GM06990 (cell line): Measurements from ENCODE around the gene DNAJB13.
A peak's percentile ranks its signal among the peaks of the same experiment; 100 is the strongest.
"Not testable (repeated sequence)": the region's sequence is repeated elsewhere in the genome, so short reads cannot be mapped to it uniquely, and the experiment has no call there.

Experiments
- DNase-seq: peaks from one replicate; pipeline ENCODE4 v3.0.0-alpha.2; 2011; ENCODE audit not compliant: insufficient read length; ENCODE audit errors: extremely low read depth
- H3K27me3 ChIP-seq: replicated peaks from 2 replicates; pipeline ENCODE4 v1.6.0; 2011; ENCODE audit warnings: low read length; ENCODE audit not compliant: control insufficient read depth, insufficient read depth
- H3K36me3 ChIP-seq: 2 replicates; pipeline ENCODE4 v1.5.1; 2011; ENCODE audit warnings: low read length; ENCODE audit not compliant: control insufficient read depth, insufficient read depth
- H3K4me3 ChIP-seq: replicated peaks from 2 replicates; pipeline ENCODE4 v1.5.1; 2011; ENCODE audit warnings: low read depth, mild to moderate bottlenecking, control low read depth, low read length
- CTCF ChIP-seq: IDR thresholded peaks from 2 replicates; pipeline ENCODE4 v1.5.1; 2011; ENCODE audit warnings: low read length, control low read depth, mild to moderate bottlenecking, inconsistent platforms; ENCODE audit not compliant: insufficient read depth, poor library complexity, severe bottlenecking

DNAJB13 gene

DNA sequence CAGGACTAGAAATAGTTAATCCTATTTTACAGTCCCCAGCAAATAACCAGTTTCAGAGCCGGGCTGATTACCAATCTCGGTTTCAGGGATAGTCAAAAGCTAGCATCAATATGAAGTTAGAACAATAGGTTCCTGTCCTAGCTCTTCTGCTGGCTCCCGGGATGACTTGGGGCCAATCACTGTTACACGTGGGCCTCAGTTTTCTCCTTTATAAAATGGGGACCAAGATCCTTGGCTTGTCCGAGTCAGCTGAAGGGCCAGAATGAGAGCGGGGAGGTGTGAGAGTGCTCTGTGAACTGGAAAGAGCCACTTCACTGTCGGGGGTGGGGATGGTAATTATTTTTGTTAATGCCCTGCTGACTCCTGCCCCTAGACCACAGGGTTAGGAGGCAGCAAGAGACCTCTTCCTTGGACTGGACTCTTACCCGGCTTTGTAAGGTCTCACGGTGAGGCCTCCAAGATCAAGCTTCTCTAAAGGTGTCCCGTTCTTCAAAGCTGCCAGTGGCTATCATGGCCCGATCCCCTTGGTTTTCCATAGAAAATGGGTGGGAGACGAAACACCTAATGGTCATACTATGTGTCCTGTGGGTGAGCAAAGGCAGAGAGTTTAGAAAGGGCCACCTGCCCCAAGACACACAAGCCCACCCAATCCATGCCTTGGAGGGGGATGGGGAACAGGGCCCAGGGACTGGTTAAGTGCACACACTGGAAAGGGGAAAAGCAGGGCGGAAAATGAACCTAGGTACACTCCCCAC is 30.4 kb downstream of the DNAJB13 start:
- Histone ChIP-seq H3K4me3 (peak overlapping the region; percentile 94), H3K27me3 (no peaks in the 10 kb centered on the region), H3K36me3 (peaks cover 27% of the 10 kb centered on the region)
- DNase-seq, result no peak
- TF ChIP-seq CTCF, result no peak

GRCh38 chr11:73982595-73982989 is 31.8 kb downstream of the DNAJB13 start, which contains the start of gene UCP2:
Gene UCP2, minus strand, starts transcription at chr11:73982843. Its CDS starts 4,465 bp downstream, at chr11:73978378.
- Histone ChIP-seq H3K4me3 (peak within 1 kb of the TSS; percentile 94), H3K27me3 (no peaks in the 10 kb centered on the region)
- DNase-seq, result peak; percentile 90

GRCh38 chr11:73982990-73983740 is 32.3 kb downstream of the DNAJB13 start:
- no peaks in the 10 kb centered on the region for H3K27me3 ChIP-seq
- no peak for TF ChIP-seq CTCF
- peak overlapping the region; percentile 94 for H3K4me3 ChIP-seq
- H3K36me3 ChIP-seq, result peaks cover 9% of the 10 kb centered on the region
- peak; percentile 97 for DNase-seq

More at GRCh38 chr11:73982595-73982989, 31.8 kb downstream of the DNAJB13 start, which contains the start of gene UCP2:
- H3K36me3 ChIP-seq, result peaks cover 14% of the 10 kb centered on the region
- no peak for TF ChIP-seq CTCF

GRCh38 chr11:73983741-73984538 is 33.1 kb downstream of the DNAJB13 start:
- H3K27me3 ChIP-seq, result no peaks in the 10 kb centered on the region
- no peak for DNase-seq
- H3K4me3 ChIP-seq, result peak overlapping the region; percentile 57
- no peak for TF ChIP-seq CTCF
- peaks cover 2% of the 10 kb centered on the region for H3K36me3 ChIP-seq

DNA sequence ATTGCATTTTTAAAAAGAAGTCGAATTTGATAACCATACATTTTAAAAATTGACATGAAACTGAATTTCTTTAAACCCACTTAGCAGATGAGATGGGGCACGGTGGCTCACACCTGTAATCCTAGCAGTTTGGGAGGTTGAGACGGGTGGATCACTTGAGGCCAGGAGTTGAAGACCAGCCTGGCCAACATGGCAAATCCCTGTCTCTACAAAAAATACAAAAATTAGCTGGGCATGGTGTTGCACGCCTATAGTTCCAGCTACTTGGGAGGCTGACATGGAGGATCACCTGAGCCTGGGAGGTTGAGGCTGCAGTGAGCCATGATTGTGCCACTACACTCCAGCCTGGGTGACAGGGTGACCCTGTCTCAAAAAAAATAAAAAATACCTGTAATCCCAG is 34.8 kb downstream of the DNAJB13 start:
- H3K36me3 ChIP-seq, H3K27me3 ChIP-seq, H3K4me3 ChIP-seq, DNase-seq: not testable (repeated sequence)
